ENCODE measurements around the gene RAPGEF4.

DNA sequence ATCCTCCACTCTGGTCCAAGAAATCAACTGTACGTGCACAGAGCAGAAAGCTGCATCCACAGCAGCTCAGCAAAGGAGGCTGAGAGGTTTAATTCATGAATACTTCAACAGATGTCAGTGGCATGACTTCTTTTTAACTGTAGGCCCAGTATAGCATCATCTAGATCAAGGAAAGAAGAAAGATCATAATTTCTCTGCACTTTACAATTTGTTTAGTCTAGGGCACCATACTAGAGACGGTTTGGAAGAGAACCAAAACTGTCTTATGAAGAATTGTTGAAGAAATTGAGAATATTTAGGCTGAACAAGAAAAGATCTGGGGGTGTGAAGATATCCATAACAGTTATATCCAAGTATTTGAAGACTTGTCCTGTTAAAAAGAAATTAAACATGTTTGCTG lies 309.5 kb downstream of the RAPGEF4 start:
- TF ChIP-seq, protein P1, sequence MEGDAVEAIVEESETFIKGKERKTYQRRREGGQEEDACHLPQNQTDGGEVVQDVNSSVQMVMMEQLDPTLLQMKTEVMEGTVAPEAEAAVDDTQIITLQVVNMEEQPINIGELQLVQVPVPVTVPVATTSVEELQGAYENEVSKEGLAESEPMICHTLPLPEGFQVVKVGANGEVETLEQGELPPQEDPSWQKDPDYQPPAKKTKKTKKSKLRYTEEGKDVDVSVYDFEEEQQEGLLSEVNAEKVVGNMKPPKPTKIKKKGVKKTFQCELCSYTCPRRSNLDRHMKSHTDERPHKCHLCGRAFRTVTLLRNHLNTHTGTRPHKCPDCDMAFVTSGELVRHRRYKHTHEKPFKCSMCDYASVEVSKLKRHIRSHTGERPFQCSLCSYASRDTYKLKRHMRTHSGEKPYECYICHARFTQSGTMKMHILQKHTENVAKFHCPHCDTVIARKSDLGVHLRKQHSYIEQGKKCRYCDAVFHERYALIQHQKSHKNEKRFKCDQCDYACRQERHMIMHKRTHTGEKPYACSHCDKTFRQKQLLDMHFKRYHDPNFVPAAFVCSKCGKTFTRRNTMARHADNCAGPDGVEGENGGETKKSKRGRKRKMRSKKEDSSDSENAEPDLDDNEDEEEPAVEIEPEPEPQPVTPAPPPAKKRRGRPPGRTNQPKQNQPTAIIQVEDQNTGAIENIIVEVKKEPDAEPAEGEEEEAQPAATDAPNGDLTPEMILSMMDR (IDR thresholded peaks at IDR 0.05), result no peak
- TF ChIP-seq POLR2A (IDR thresholded peaks at IDR 0.05) (no peak), POLR2AphosphoS5 (IDR thresholded peaks at IDR 0.05) (no peak)

Measured in sigmoid colon (tissue), 4 donors.